Measurements from ENCODE around the gene C1orf167.

Gene C1orf167

DNA sequence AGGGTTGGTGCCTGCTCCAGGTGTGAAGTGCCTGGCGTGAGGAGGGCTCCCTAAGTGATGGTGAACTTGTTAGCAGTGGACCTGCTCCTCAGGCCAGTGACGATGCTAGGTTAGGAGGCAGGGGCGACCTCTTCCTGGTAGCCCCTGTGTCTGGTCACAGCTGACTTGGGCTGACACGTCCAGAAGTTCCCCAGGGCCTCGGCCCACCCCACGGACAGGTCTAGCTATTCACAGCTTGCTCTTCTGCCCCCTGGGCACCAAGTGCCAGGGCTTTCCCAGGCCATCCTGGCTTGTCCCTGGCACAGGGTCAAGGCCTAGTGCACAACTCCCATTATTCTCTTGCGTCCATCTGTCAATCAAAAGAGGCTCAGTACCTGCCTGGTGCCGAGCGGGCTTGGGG lies 10.9 kb upstream of the C1orf167 start:
- no peaks in the 10 kb centered on the region for H4K20me1 ChIP-seq (ENCODE audit: insufficient read depth)
- no peaks in the 10 kb centered on the region for H3K36me3 ChIP-seq (ENCODE audit: insufficient read depth)
- no peak overlapping the region for H2AFZ ChIP-seq (ENCODE audit: low read depth)
- H3K4me2 ChIP-seq: no peak overlapping the region
- H3K9ac ChIP-seq: no peak overlapping the region
- H3K4me1 ChIP-seq (ENCODE audit: low read depth, poor library complexity, severe bottlenecking): peaks cover 7% of the 10 kb centered on the region
- no peaks in the 10 kb centered on the region; the same call in 1 of the 2 replicates for H3K27me3 ChIP-seq (ENCODE audit: insufficient read depth, low read depth)
- no peaks in the 10 kb centered on the region for H3K79me2 ChIP-seq (ENCODE audit: insufficient read depth, low read depth)
- no peak overlapping the region for H3K4me3 ChIP-seq (IDR thresholded peaks at IDR 0.05; ENCODE audit: insufficient read depth, low read depth, low read length)
- TF ChIP-seq, protein P1, sequence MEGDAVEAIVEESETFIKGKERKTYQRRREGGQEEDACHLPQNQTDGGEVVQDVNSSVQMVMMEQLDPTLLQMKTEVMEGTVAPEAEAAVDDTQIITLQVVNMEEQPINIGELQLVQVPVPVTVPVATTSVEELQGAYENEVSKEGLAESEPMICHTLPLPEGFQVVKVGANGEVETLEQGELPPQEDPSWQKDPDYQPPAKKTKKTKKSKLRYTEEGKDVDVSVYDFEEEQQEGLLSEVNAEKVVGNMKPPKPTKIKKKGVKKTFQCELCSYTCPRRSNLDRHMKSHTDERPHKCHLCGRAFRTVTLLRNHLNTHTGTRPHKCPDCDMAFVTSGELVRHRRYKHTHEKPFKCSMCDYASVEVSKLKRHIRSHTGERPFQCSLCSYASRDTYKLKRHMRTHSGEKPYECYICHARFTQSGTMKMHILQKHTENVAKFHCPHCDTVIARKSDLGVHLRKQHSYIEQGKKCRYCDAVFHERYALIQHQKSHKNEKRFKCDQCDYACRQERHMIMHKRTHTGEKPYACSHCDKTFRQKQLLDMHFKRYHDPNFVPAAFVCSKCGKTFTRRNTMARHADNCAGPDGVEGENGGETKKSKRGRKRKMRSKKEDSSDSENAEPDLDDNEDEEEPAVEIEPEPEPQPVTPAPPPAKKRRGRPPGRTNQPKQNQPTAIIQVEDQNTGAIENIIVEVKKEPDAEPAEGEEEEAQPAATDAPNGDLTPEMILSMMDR (conservative IDR thresholded peaks at IDR 0.05; ENCODE audit: low read depth, low read length): no peak
- H3K27ac ChIP-seq: no peak overlapping the region

DNA sequence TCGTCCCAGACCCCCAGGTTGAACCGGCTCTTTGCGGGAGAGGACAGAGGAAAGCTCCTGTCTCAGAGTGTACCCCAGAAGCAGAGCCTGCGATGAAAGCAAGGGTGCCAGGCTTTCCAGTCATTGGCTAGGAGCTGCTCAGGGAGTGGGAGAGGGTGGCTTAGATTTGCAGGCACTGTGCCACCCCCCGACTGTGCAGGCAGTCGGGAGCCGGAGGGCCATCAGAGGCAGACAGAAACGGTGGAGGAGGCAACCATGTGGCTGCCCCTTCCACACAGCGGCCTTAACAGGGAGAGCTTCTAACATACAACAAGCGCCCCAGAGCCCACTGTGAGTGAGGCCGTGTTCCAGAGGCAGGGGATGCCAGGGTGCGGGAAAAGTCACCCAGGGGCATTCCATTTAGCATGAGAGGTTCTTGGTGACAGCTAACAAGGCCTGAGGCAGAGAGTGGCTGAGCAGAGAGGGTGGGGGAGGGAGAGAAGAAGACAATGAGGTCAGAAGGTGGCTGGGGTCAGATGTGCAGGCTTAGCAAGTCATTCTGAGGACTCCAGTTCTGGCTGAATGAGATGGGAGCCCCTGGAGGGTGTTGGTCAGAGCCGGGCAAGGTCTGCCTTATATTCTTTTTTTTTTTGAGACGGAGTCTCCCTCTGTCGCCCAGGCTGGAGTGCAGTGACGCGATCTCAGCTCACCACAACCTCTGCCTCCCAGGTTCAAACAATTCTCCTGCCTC lies 9.5 kb upstream of the C1orf167 start:
- Histone ChIP-seq H3K27ac (no peak overlapping the region), H3K4me1 (ENCODE audit: low read depth, poor library complexity, severe bottlenecking) (peaks cover 7% of the 10 kb centered on the region), H3K27me3 (ENCODE audit: insufficient read depth, low read depth) (no peaks in the 10 kb centered on the region; the same call in 1 of the 2 replicates), H4K20me1 (ENCODE audit: insufficient read depth) (no peaks in the 10 kb centered on the region), H3K4me3 (IDR thresholded peaks at IDR 0.05; ENCODE audit: insufficient read depth, low read depth, low read length) (no peak overlapping the region), H2AFZ (ENCODE audit: low read depth) (no peak overlapping the region), H3K4me2 (no peak overlapping the region), H3K79me2 (ENCODE audit: insufficient read depth, low read depth) (no peaks in the 10 kb centered on the region), H3K9ac (no peak overlapping the region), H3K36me3 (ENCODE audit: insufficient read depth) (no peaks in the 10 kb centered on the region)
- TF ChIP-seq, protein P1 (conservative IDR thresholded peaks at IDR 0.05; ENCODE audit: low read depth, low read length): no peak

DNA sequence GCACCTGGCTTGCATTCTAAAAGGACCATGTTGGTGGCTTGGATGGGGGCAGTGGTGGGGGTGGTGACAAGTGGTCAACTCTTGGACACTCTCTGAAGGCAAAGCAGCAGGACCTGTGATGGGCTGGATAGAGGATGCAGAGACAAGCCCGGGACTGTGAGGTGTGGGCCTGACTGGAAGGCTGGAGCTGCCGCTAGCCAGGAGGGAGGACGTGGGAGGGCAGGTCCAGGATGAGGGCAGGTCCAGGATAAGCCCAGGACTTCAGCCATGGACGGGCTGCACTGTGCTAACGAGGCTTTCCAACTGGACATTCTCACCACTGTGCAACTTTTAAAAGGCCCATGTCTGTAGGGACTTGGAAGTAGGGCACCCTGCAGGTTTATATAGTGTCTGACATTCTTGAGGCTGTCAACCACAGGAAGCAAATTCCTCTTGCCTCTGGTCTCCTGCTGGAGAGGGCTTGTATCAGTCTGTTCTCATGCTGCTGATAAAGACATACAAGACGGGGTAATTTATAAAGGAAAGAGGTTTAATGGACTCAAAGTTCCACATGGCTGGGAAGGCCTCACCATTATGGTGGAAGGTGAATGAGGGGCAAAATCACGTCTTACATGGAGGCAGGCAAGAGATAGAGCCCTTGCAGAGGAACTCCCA lies 8.3 kb upstream of the C1orf167 start:
- Histone ChIP-seq H3K4me1 (ENCODE audit: low read depth, poor library complexity, severe bottlenecking) (peaks cover 5% of the 10 kb centered on the region), H3K4me2 (no peak overlapping the region), H3K36me3 (ENCODE audit: insufficient read depth) (no peaks in the 10 kb centered on the region), H4K20me1 (ENCODE audit: insufficient read depth) (no peaks in the 10 kb centered on the region), H2AFZ (ENCODE audit: low read depth) (no peak overlapping the region), H3K27me3 (ENCODE audit: insufficient read depth, low read depth) (peaks cover 3% of the 10 kb centered on the region; the same call in 1 of the 2 replicates), H3K27ac (no peak overlapping the region), H3K9ac (no peak overlapping the region), H3K4me3 (IDR thresholded peaks at IDR 0.05; ENCODE audit: insufficient read depth, low read depth, low read length) (no peak overlapping the region), H3K79me2 (ENCODE audit: insufficient read depth, low read depth) (no peaks in the 10 kb centered on the region)
- TF ChIP-seq, protein P1 (conservative IDR thresholded peaks at IDR 0.05; ENCODE audit: low read depth, low read length): no peak

DNA sequence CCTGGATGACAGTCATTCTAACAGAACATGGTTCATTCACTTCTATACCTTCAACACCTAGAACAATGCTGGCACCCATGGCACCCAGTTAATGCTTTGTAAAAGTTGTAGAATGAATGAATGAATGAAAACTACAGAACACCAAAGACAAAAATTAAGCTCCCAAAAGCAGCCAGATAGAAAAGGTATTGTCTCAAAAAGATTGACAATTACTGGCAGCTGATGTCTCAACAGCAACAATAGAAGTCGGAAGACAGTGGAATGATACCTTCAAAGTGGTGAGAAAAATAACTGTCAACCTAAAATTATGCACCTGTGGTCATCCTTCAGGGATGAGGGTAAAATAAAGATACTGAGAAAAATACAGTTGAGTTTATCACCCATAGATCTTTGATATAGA lies 4.9 kb upstream of the C1orf167 start:
- Histone ChIP-seq H3K27ac (no peak overlapping the region), H3K27me3 (ENCODE audit: insufficient read depth, low read depth) (peaks cover 16% of the 10 kb centered on the region), H3K4me3 (IDR thresholded peaks at IDR 0.05; ENCODE audit: insufficient read depth, low read depth, low read length) (no peak overlapping the region), H4K20me1 (ENCODE audit: insufficient read depth) (no peaks in the 10 kb centered on the region), H3K36me3 (ENCODE audit: insufficient read depth) (no peaks in the 10 kb centered on the region), H3K9ac (no peak overlapping the region), H2AFZ (ENCODE audit: low read depth) (no peak overlapping the region), H3K79me2 (ENCODE audit: insufficient read depth, low read depth) (no peaks in the 10 kb centered on the region), H3K4me2 (no peak overlapping the region), H3K4me1 (ENCODE audit: low read depth, poor library complexity, severe bottlenecking) (no peaks in the 10 kb centered on the region)
- TF ChIP-seq, protein P1 (conservative IDR thresholded peaks at IDR 0.05; ENCODE audit: low read depth, low read length): no peak

Data from KMS-11 (cell line).